Measurements from ENCODE around the gene SERPINA9. TPM values are rescaled to one million over a fixed set of nuclear protein-coding genes. Genes with fewer than 3 reads are reported as not detected.

The SERPINA9 gene
- total RNA-seq, 2 experiments from 2014 or later: not detected

GRCh38 chr14:94458558-94459205 lies 17.3 kb downstream of the SERPINA9 start:
- Histone ChIP-seq H3K36me3 (ENCODE audit: insufficient read depth, low read length) (no peaks in the 10 kb centered on the region), H3K27ac (ENCODE audit: low read depth, low read length, poor library complexity, severe bottlenecking) (no peak overlapping the region), H3K4me1 (ENCODE audit: insufficient read depth, low read length, poor library complexity, severe bottlenecking) (no peaks in the 10 kb centered on the region), H3K9me3 (ENCODE audit: low read length) (no peaks in the 10 kb centered on the region), H3K9me2 (ENCODE audit: insufficient read depth, low read length) (no peaks in the 10 kb centered on the region), H3K4me2 (ENCODE audit: low read length) (no peak overlapping the region), H4K20me1 (ENCODE audit: insufficient read depth, low read length) (no peaks in the 10 kb centered on the region), H3K79me2 (ENCODE audit: insufficient read depth, low read depth, low read length) (no peaks in the 10 kb centered on the region), H3K4me3 (ENCODE audit: low read depth, low read length, poor library complexity, severe bottlenecking) (no peak overlapping the region), H2AFZ (ENCODE audit: low read length) (no peak overlapping the region)
- DNase-seq (ENCODE audit: low spot score): no peak
- ChIA-PET CTCF (ENCODE audit: unreplicated experiment) (no interaction called here), POLR2A (no interaction called here)
- TF ChIP-seq EZH2phosphoT487 (IDR thresholded peaks at IDR 0.05; ENCODE audit: borderline replicate concordance, low read depth, low read length): no peak
- TF ChIP-seq, protein P1, sequence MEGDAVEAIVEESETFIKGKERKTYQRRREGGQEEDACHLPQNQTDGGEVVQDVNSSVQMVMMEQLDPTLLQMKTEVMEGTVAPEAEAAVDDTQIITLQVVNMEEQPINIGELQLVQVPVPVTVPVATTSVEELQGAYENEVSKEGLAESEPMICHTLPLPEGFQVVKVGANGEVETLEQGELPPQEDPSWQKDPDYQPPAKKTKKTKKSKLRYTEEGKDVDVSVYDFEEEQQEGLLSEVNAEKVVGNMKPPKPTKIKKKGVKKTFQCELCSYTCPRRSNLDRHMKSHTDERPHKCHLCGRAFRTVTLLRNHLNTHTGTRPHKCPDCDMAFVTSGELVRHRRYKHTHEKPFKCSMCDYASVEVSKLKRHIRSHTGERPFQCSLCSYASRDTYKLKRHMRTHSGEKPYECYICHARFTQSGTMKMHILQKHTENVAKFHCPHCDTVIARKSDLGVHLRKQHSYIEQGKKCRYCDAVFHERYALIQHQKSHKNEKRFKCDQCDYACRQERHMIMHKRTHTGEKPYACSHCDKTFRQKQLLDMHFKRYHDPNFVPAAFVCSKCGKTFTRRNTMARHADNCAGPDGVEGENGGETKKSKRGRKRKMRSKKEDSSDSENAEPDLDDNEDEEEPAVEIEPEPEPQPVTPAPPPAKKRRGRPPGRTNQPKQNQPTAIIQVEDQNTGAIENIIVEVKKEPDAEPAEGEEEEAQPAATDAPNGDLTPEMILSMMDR (conservative IDR thresholded peaks at IDR 0.05; ENCODE audit: low read length): no peak
- intact Hi-C loops (cut with micrococcal nuclease; ENCODE audit: unreplicated experiment): no loop called here
- no TSS peak for BruUV-seq (replicated peaks)

GRCh38 chr14:94458096-94458495 lies 17.9 kb downstream of the SERPINA9 start:
- Histone ChIP-seq H3K9me2 (ENCODE audit: insufficient read depth, low read length) (no peaks in the 10 kb centered on the region), H3K4me1 (ENCODE audit: insufficient read depth, low read length, poor library complexity, severe bottlenecking) (no peaks in the 10 kb centered on the region), H3K4me3 (ENCODE audit: low read depth, low read length, poor library complexity, severe bottlenecking) (no peak overlapping the region), H3K27ac (ENCODE audit: low read depth, low read length, poor library complexity, severe bottlenecking) (no peak overlapping the region), H3K36me3 (ENCODE audit: insufficient read depth, low read length) (no peaks in the 10 kb centered on the region), H4K20me1 (ENCODE audit: insufficient read depth, low read length) (no peaks in the 10 kb centered on the region), H3K4me2 (ENCODE audit: low read length) (no peak overlapping the region), H3K9me3 (ENCODE audit: low read length) (no peaks in the 10 kb centered on the region), H3K79me2 (ENCODE audit: insufficient read depth, low read depth, low read length) (no peaks in the 10 kb centered on the region), H2AFZ (ENCODE audit: low read length) (no peak overlapping the region)
- TF ChIP-seq, protein P1 (conservative IDR thresholded peaks at IDR 0.05; ENCODE audit: low read length): no peak
- no peak for TF ChIP-seq EZH2phosphoT487 (IDR thresholded peaks at IDR 0.05; ENCODE audit: borderline replicate concordance, low read depth, low read length)
- BruUV-seq (replicated peaks): no TSS peak
- CTCF ChIA-PET (ENCODE audit: unreplicated experiment): no interaction called here
- POLR2A ChIA-PET: no interaction called here
- DNase-seq (ENCODE audit: low spot score): no peak
- intact Hi-C loops (cut with micrococcal nuclease; ENCODE audit: unreplicated experiment): no loop called here

GRCh38 chr14:94455928-94456327 lies 20.1 kb downstream of the SERPINA9 start:
- no peak overlapping the region for H3K4me2 ChIP-seq (ENCODE audit: low read length)
- BruUV-seq (replicated peaks): no TSS peak
- no peaks in the 10 kb centered on the region for H3K9me3 ChIP-seq (ENCODE audit: low read length)
- H3K9me2 ChIP-seq (ENCODE audit: insufficient read depth, low read length): no peaks in the 10 kb centered on the region
- ChIA-PET POLR2A (no interaction called here), CTCF (ENCODE audit: unreplicated experiment) (no interaction called here)
- no peak overlapping the region for H2AFZ ChIP-seq (ENCODE audit: low read length)
- intact Hi-C loops (cut with micrococcal nuclease; ENCODE audit: unreplicated experiment): no loop called here
- H3K4me1 ChIP-seq (ENCODE audit: insufficient read depth, low read length, poor library complexity, severe bottlenecking): no peaks in the 10 kb centered on the region
- no peak overlapping the region for H3K27ac ChIP-seq (ENCODE audit: low read depth, low read length, poor library complexity, severe bottlenecking)
- H3K4me3 ChIP-seq (ENCODE audit: low read depth, low read length, poor library complexity, severe bottlenecking): no peak overlapping the region
- DNase-seq (ENCODE audit: low spot score): no peak
- TF ChIP-seq EZH2phosphoT487 (IDR thresholded peaks at IDR 0.05; ENCODE audit: borderline replicate concordance, low read depth, low read length): no peak
- TF ChIP-seq, protein P1 (conservative IDR thresholded peaks at IDR 0.05; ENCODE audit: low read length): no peak
- no peaks in the 10 kb centered on the region for H4K20me1 ChIP-seq (ENCODE audit: insufficient read depth, low read length)
- no peaks in the 10 kb centered on the region for H3K79me2 ChIP-seq (ENCODE audit: insufficient read depth, low read depth, low read length)
- no peaks in the 10 kb centered on the region for H3K36me3 ChIP-seq (ENCODE audit: insufficient read depth, low read length)
